Activated naive CD8-positive, alpha-beta T cell treated with anti-CD3 and anti-CD28 coated beads for 36 hours (primary cell): ENCODE measurements around the gene HIRA. TPM values are rescaled to one million over a fixed set of nuclear protein-coding genes. Genes with fewer than 3 reads are reported as not detected.
"Not testable (repeated sequence)": the region's sequence is repeated elsewhere in the genome, so short reads cannot be mapped to it uniquely, and the experiment has no call there.

Experiments
- DNase-seq: peaks from one replicate; pipeline ENCODE4 v3.0.0; 2021
- H3K27ac Mint-ChIP-seq: one replicate; pipeline ENCODE4 v1.8.0; 2022; ENCODE audit warnings: mild to moderate bottlenecking, moderate library complexity, mixed read lengths
- H3K27me3 Mint-ChIP-seq: one replicate; pipeline ENCODE4 v1.8.0; 2022; ENCODE audit warnings: mild to moderate bottlenecking, mixed read lengths
- H3K36me3 Mint-ChIP-seq: one replicate; pipeline ENCODE4 v1.8.0; 2021; ENCODE audit warnings: mild to moderate bottlenecking, mixed read lengths
- H3K4me1 Mint-ChIP-seq: one replicate; pipeline ENCODE4 v1.8.0; 2021; ENCODE audit warnings: mixed read lengths
- H3K4me3 Mint-ChIP-seq: one replicate; pipeline ENCODE4 v1.8.0; 2022; ENCODE audit warnings: mild to moderate bottlenecking, moderate library complexity, mixed read lengths
- H3K9me3 Mint-ChIP-seq: one replicate; pipeline ENCODE4 v1.8.0; 2022; ENCODE audit warnings: mixed read lengths
- total RNA-seq, 2 experiments: library from RNA; stranded (reverse); gene quantifications; one replicate each; pipeline ENCODE4 v1.2.3, GENCODE V29; 2021

The HIRA gene
- total RNA-seq, 2 experiments from 2014 or later: 42.9 to 47.6 TPM

GRCh38 chr22:19451570-19451969 lies 20.0 kb upstream of the HIRA start:
- no peak for DNase-seq
- no peaks in the 10 kb centered on the region for H3K27me3 Mint-ChIP-seq
- H3K36me3 Mint-ChIP-seq: peaks cover 33% of the 10 kb centered on the region
- H3K9me3 Mint-ChIP-seq: no peaks in the 10 kb centered on the region
- peaks cover 27% of the 10 kb centered on the region for H3K4me1 Mint-ChIP-seq
- H3K27ac Mint-ChIP-seq: no peak overlapping the region
- no peak overlapping the region for H3K4me3 Mint-ChIP-seq

- no peaks in the 10 kb centered on the region for H3K27me3 Mint-ChIP-seq
- DNase-seq: no peak
- peaks cover 34% of the 10 kb centered on the region for H3K36me3 Mint-ChIP-seq
- H3K9me3 Mint-ChIP-seq: no peaks in the 10 kb centered on the region
- H3K4me1 Mint-ChIP-seq: peaks cover 27% of the 10 kb centered on the region
- H3K4me3 Mint-ChIP-seq: no peak overlapping the region
- no peak overlapping the region for H3K27ac Mint-ChIP-seq
Measured at GRCh38 chr22:19450363-19451175, 19.0 kb upstream of the HIRA start.

- peaks cover 29% of the 10 kb centered on the region for H3K4me1 Mint-ChIP-seq
- H3K4me3 Mint-ChIP-seq: no peak overlapping the region
- no peaks in the 10 kb centered on the region for H3K9me3 Mint-ChIP-seq
- no peak overlapping the region for H3K27ac Mint-ChIP-seq
- H3K27me3 Mint-ChIP-seq: no peaks in the 10 kb centered on the region
- H3K36me3 Mint-ChIP-seq: peaks cover 24% of the 10 kb centered on the region
- DNase-seq: no peak
Measured at GRCh38 chr22:19449422-19449767, 17.9 kb upstream of the HIRA start.

- H3K36me3 Mint-ChIP-seq: peaks cover 21% of the 10 kb centered on the region
- H3K9me3 Mint-ChIP-seq: no peaks in the 10 kb centered on the region
- peak; percentile 26 for DNase-seq
- H3K4me3 Mint-ChIP-seq: peak overlapping the region; percentile 89
- H3K27me3 Mint-ChIP-seq: no peaks in the 10 kb centered on the region
- peaks cover 28% of the 10 kb centered on the region for H3K4me1 Mint-ChIP-seq
- H3K27ac Mint-ChIP-seq: no peak overlapping the region
Measured at GRCh38 chr22:19448739-19449421, 17.3 kb upstream of the HIRA start.

- peaks cover 21% of the 10 kb centered on the region for H3K36me3 Mint-ChIP-seq
Measured at GRCh38 chr22:19448076-19448607, 16.6 kb upstream of the HIRA start.

GRCh38 chr22:19447330-19448075 lies 16.0 kb upstream of the HIRA start, which contains the start of gene C22orf39:
TSS of gene C22orf39 (minus strand) at chr22:19447711. CDS start at chr22:19447688, 23 bp downstream.
- Mint-ChIP-seq H3K36me3 (peaks cover 17% of the 10 kb centered on the region), H3K4me3 (peak within 1 kb of the TSS; percentile 89), H3K4me1 (peaks cover 34% of the 10 kb centered on the region), H3K27ac (peak within 1 kb of the TSS; percentile 90), H3K9me3 (no peaks in the 10 kb centered on the region), H3K27me3 (no peaks in the 10 kb centered on the region)
- DNase-seq: peak; percentile 87

More at GRCh38 chr22:19448076-19448607, 16.6 kb upstream of the HIRA start:
- Mint-ChIP-seq H3K27me3 (no peaks in the 10 kb centered on the region), H3K27ac (peak overlapping the region; percentile 90), H3K9me3 (no peaks in the 10 kb centered on the region), H3K4me3 (peak overlapping the region; percentile 89), H3K4me1 (peaks cover 30% of the 10 kb centered on the region)
- DNase-seq: peak; percentile 36

- Mint-ChIP-seq H3K27me3 (no peaks in the 10 kb centered on the region), H3K27ac (peak overlapping the region; percentile 90), H3K36me3 (peaks cover 19% of the 10 kb centered on the region), H3K4me1 (peaks cover 34% of the 10 kb centered on the region), H3K4me3 (peak overlapping the region; percentile 89), H3K9me3 (no peaks in the 10 kb centered on the region)
- DNase-seq: no peak
Measured at GRCh38 chr22:19446603-19447329, 15.2 kb upstream of the HIRA start.

- DNase-seq, H3K9me3 Mint-ChIP-seq, H3K4me3 Mint-ChIP-seq, H3K27me3 Mint-ChIP-seq, H3K27ac Mint-ChIP-seq: not testable (repeated sequence)
- peaks cover 34% of the 10 kb centered on the region for H3K4me1 Mint-ChIP-seq
- peaks cover 23% of the 10 kb centered on the region for H3K36me3 Mint-ChIP-seq
Measured at GRCh38 chr22:19445279-19445982, 13.9 kb upstream of the HIRA start.

GRCh38 chr22:19443544-19444211 lies 12.1 kb upstream of the HIRA start:
- Mint-ChIP-seq H3K4me1 (peaks cover 28% of the 10 kb centered on the region), H3K36me3 (peaks cover 25% of the 10 kb centered on the region), H3K9me3 (no peaks in the 10 kb centered on the region), H3K4me3 (no peak overlapping the region), H3K27me3 (no peaks in the 10 kb centered on the region), H3K27ac (no peak overlapping the region)
- no peak for DNase-seq

GRCh38 chr22:19442166-19442565 lies 10.6 kb upstream of the HIRA start:
- no peaks in the 10 kb centered on the region for H3K9me3 Mint-ChIP-seq
- H3K4me1 Mint-ChIP-seq: peaks cover 24% of the 10 kb centered on the region
- H3K36me3 Mint-ChIP-seq: peaks cover 24% of the 10 kb centered on the region
- no peak overlapping the region for H3K27ac Mint-ChIP-seq
- H3K27me3 Mint-ChIP-seq: no peaks in the 10 kb centered on the region
- no peak for DNase-seq
- no peak overlapping the region for H3K4me3 Mint-ChIP-seq

GRCh38 chr22:19440411-19441195 lies 9.1 kb upstream of the HIRA start:
- no peak for DNase-seq
- H3K36me3 Mint-ChIP-seq: peaks cover 18% of the 10 kb centered on the region
- peak overlapping the region; percentile 20 for H3K27ac Mint-ChIP-seq
- H3K9me3 Mint-ChIP-seq: no peaks in the 10 kb centered on the region
- peaks cover 14% of the 10 kb centered on the region for H3K4me1 Mint-ChIP-seq
- no peaks in the 10 kb centered on the region for H3K27me3 Mint-ChIP-seq
- no peak overlapping the region for H3K4me3 Mint-ChIP-seq

- Mint-ChIP-seq H3K4me3 (no peak overlapping the region), H3K27ac (no peak overlapping the region), H3K4me1 (peaks cover 15% of the 10 kb centered on the region), H3K9me3 (no peaks in the 10 kb centered on the region), H3K27me3 (no peaks in the 10 kb centered on the region), H3K36me3 (peaks cover 33% of the 10 kb centered on the region)
- DNase-seq: no peak
Measured at GRCh38 chr22:19438298-19438697, 6.8 kb upstream of the HIRA start.
